Neuronal stem cell (in vitro differentiated cells): Measurements from ENCODE around the gene PKIB.

Source experiments
- DNase-seq: peaks from one replicate; pipeline ENCODE4 v3.0.0-alpha.2; 2013; ENCODE audit warnings: low spot score
- H2AFZ ChIP-seq: one replicate; pipeline ENCODE4 v1.6.1; 2013; ENCODE audit warnings: mild to moderate bottlenecking, low read length, inconsistent platforms
- H2AK5ac ChIP-seq: 2 replicates; pipeline ENCODE4 v1.6.1; 2013; ENCODE audit warnings: low read depth, mild to moderate bottlenecking, inconsistent platforms, low read length, moderate library complexity, mixed read lengths
- H2BK120ac ChIP-seq: 2 replicates; pipeline ENCODE4 v1.6.1; 2013; ENCODE audit warnings: low read depth, mild to moderate bottlenecking, inconsistent platforms, low read length, moderate library complexity, mixed read lengths
- H2BK12ac ChIP-seq: one replicate; pipeline ENCODE4 v1.6.1; 2013; ENCODE audit warnings: low read length, inconsistent platforms
- H2BK15ac ChIP-seq: 2 replicates; pipeline ENCODE4 v1.6.1; 2013; ENCODE audit warnings: mild to moderate bottlenecking, low read length, inconsistent platforms, mixed read lengths
- H2BK5ac ChIP-seq: one replicate; pipeline ENCODE4 v1.6.1; 2013; ENCODE audit warnings: inconsistent platforms, mild to moderate bottlenecking, low read length, moderate library complexity
- H3K14ac ChIP-seq: one replicate; pipeline ENCODE4 v1.6.1; 2013; ENCODE audit warnings: low read length, inconsistent platforms
- H3K18ac ChIP-seq: 2 replicates; pipeline ENCODE4 v1.6.1; 2013; ENCODE audit warnings: low read length, inconsistent platforms
- H3K23ac ChIP-seq: 2 replicates; pipeline ENCODE4 v1.6.1; 2013; ENCODE audit warnings: low read depth, mild to moderate bottlenecking, mixed read lengths, low read length, inconsistent platforms; ENCODE audit not compliant: poor library complexity
- H3K27ac ChIP-seq: replicated peaks from 3 replicates; pipeline ENCODE4 v1.5.1; 2013; ENCODE audit warnings: low read length, inconsistent platforms
- H3K27me3 ChIP-seq, 3 experiments: 2 replicates each; pipeline ENCODE4 v1.6.1; 2013; ENCODE audit warnings: low read length in 3 of 3, mild to moderate bottlenecking in 2 of 3, inconsistent platforms in 1 of 3, low read depth in 1 of 3, mixed read lengths in 1 of 3, moderate library complexity in 1 of 3; ENCODE audit not compliant: control insufficient read depth in 3 of 3, insufficient read depth in 3 of 3
- H3K36me3 ChIP-seq, 2 donors: replicated peaks in 1 of 2; 2 replicates each; pipeline ENCODE4 v1.6.1; 2013; ENCODE audit warnings: low read length in 2 of 2; ENCODE audit not compliant: control insufficient read depth in 2 of 2, insufficient read depth in 2 of 2
- H3K4ac ChIP-seq: 2 replicates; pipeline ENCODE4 v1.6.1; 2013; ENCODE audit warnings: inconsistent platforms, mild to moderate bottlenecking, low read length, moderate library complexity
- H3K4me1 ChIP-seq, 2 donors: 1 replicate in 1 of 2; 2 replicates in 1 of 2; pipeline ENCODE4 v1.6.1; 2013; ENCODE audit warnings: low read length in 2 of 2, low read depth in 1 of 2; ENCODE audit not compliant: control insufficient read depth in 2 of 2, insufficient read depth in 1 of 2
- H3K4me2 ChIP-seq: one replicate; pipeline ENCODE4 v1.6.1; 2013; ENCODE audit warnings: mild to moderate bottlenecking, low read length, inconsistent platforms; ENCODE audit not compliant: insufficient read depth, poor library complexity, severe bottlenecking
- H3K4me3 ChIP-seq, 2 donors: 2 replicates each; pipeline ENCODE4 v1.5.1; 2013; ENCODE audit warnings: low read length in 2 of 2, mild to moderate bottlenecking in 2 of 2, inconsistent platforms in 1 of 2, moderate library complexity in 1 of 2
- H3K79me1 ChIP-seq: one replicate; pipeline ENCODE4 v1.6.1; 2013; ENCODE audit warnings: low read depth, mild to moderate bottlenecking, inconsistent platforms, low read length, moderate library complexity
- H3K9ac ChIP-seq: one replicate; pipeline ENCODE4 v1.6.1; 2013; ENCODE audit warnings: mild to moderate bottlenecking, low read depth, low read length, inconsistent platforms; ENCODE audit not compliant: poor library complexity
- H3K9me3 ChIP-seq, 2 donors: replicated peaks in 1 of 2; 2 replicates each; pipeline versions ENCODE3 to v1.6.1; 2013; ENCODE audit warnings: low read length in 2 of 2, mild to moderate bottlenecking in 2 of 2, inconsistent platforms in 1 of 2, low read depth in 1 of 2, mixed read lengths in 1 of 2, moderate library complexity in 1 of 2; ENCODE audit not compliant: control insufficient read depth in 2 of 2, insufficient read depth in 1 of 2
- H4K8ac ChIP-seq: one replicate; pipeline ENCODE4 v1.6.1; 2013; ENCODE audit warnings: low read depth, mild to moderate bottlenecking, inconsistent platforms, low read length, moderate library complexity
- H4K91ac ChIP-seq: one replicate; pipeline ENCODE4 v1.6.1; 2013; ENCODE audit warnings: low read length, low read depth, mild to moderate bottlenecking, inconsistent platforms; ENCODE audit not compliant: poor library complexity
- WGBS, 2 donors: extraction: QIAGEN DNeasy Blood & Tissue Kit; methylation state at CpG; one replicate each; pipeline ENCODE4 v1.1.7; 2013; ENCODE audit warnings: missing lambda C conversion rate in 2 of 2, mixed read lengths in 1 of 2; ENCODE audit not compliant: insufficient read length in 2 of 2, insufficient replicate concordance in 1 of 2; ENCODE audit errors: extremely low coverage in 2 of 2; 5-methylcytosine and 5-hydroxymethylcytosine counted together

Gene PKIB

GRCh38 chr6:122571888-122572287, 38.3 kb upstream of the PKIB start:
- Histone ChIP-seq H2BK15ac (no peak overlapping the region), H3K18ac (no peak overlapping the region), H3K4ac (no peak overlapping the region), H3K79me1 (no peaks in the 10 kb centered on the region), H3K4me2 (no peak overlapping the region), H2BK12ac (no peak overlapping the region), H3K23ac (no peak overlapping the region), H4K91ac (no peak overlapping the region), H2AFZ (no peak overlapping the region), H3K4me3 (no peak overlapping the region), H2BK5ac (no peak overlapping the region), H3K9me3 (no peaks in the 10 kb centered on the region), H3K27ac (no peak overlapping the region), H2AK5ac (no peak overlapping the region), H3K9ac (no peak overlapping the region), H3K27me3 (no peaks in the 10 kb centered on the region), H3K14ac (no peak overlapping the region), H3K36me3 (no peaks in the 10 kb centered on the region), H4K8ac (no peak overlapping the region), H2BK120ac (no peak overlapping the region), H3K4me1 (no peaks in the 10 kb centered on the region)
- no CpG with 5 or more reads among the region's 2 CpGs for WGBS, 2 donors
- DNase-seq: no peak

- Histone ChIP-seq H3K36me3 (no peaks in the 10 kb centered on the region), H3K4me3 (no peak overlapping the region), H4K8ac (no peak overlapping the region), H3K4ac (no peak overlapping the region), H3K27ac (no peak overlapping the region), H2BK12ac (no peak overlapping the region), H3K27me3 (no peaks in the 10 kb centered on the region), H3K14ac (no peak overlapping the region), H4K91ac (no peak overlapping the region), H3K9ac (no peak overlapping the region), H3K18ac (no peak overlapping the region), H2BK5ac (no peak overlapping the region), H3K4me1 (no peaks in the 10 kb centered on the region), H2BK120ac (no peak overlapping the region), H3K23ac (no peak overlapping the region), H2AK5ac (no peak overlapping the region), H3K4me2 (no peak overlapping the region), H3K9me3 (no peaks in the 10 kb centered on the region), H3K79me1 (no peaks in the 10 kb centered on the region), H2AFZ (no peak overlapping the region), H2BK15ac (no peak overlapping the region)
- DNase-seq: no peak
- WGBS, 2 donors: no CpG with 5 or more reads among the region's 2 CpGs
Observed at GRCh38 chr6:122576888-122577287, 33.3 kb upstream of the PKIB start.

- H2BK120ac ChIP-seq: no peak overlapping the region
Observed at GRCh38 chr6:122578961-122579360, 31.2 kb upstream of the PKIB start.

GRCh38 chr6:122580737-122581136, 29.5 kb upstream of the PKIB start:
- Histone ChIP-seq H2BK5ac (no peak overlapping the region), H3K4ac (no peak overlapping the region)

More at GRCh38 chr6:122578961-122579360, 31.2 kb upstream of the PKIB start:
- Histone ChIP-seq H3K4me1 (no peaks in the 10 kb centered on the region), H4K8ac (no peak overlapping the region), H3K36me3 (no peaks in the 10 kb centered on the region), H3K9me3 (no peaks in the 10 kb centered on the region), H3K4me3 (no peak overlapping the region), H4K91ac (no peak overlapping the region), H2BK12ac (no peak overlapping the region), H3K27ac (no peak overlapping the region), H2BK5ac (no peak overlapping the region), H3K14ac (no peak overlapping the region), H3K4me2 (no peak overlapping the region), H3K79me1 (no peaks in the 10 kb centered on the region), H3K4ac (no peak overlapping the region), H2AFZ (no peak overlapping the region), H2AK5ac (no peak overlapping the region), H2BK15ac (no peak overlapping the region), H3K23ac (no peak overlapping the region), H3K27me3 (no peaks in the 10 kb centered on the region), H3K18ac (no peak overlapping the region), H3K9ac (no peak overlapping the region)
- WGBS, 2 donors: no CpG with 5 or more reads among the region's 1 CpG
- DNase-seq: no peak

More at GRCh38 chr6:122580737-122581136, 29.5 kb upstream of the PKIB start:
- H4K91ac ChIP-seq: no peak overlapping the region
- no peak overlapping the region for H3K4me2 ChIP-seq
- H2AFZ ChIP-seq: no peak overlapping the region
- H3K79me1 ChIP-seq: no peaks in the 10 kb centered on the region
- peaks cover 2% of the 10 kb centered on the region in 2 donors for H3K9me3 ChIP-seq
- H3K9ac ChIP-seq: no peak overlapping the region
- peaks cover 0 to 3% of the 10 kb centered on the region in 2 donors for H3K36me3 ChIP-seq
- H4K8ac ChIP-seq: no peak overlapping the region
- WGBS, 2 donors: no CpG with 5 or more reads among the region's 3 CpGs
- no peaks in the 10 kb centered on the region for H3K4me1 ChIP-seq
- no peak overlapping the region for H3K18ac ChIP-seq
- no peak overlapping the region for H2BK15ac ChIP-seq
- no peaks in the 10 kb centered on the region for H3K27me3 ChIP-seq
- no peak overlapping the region for H3K27ac ChIP-seq
- no peak for DNase-seq
- no peak overlapping the region for H2BK12ac ChIP-seq
- no peak overlapping the region for H2AK5ac ChIP-seq
- H3K23ac ChIP-seq: no peak overlapping the region
- no peak overlapping the region for H3K4me3 ChIP-seq
- H3K14ac ChIP-seq: no peak overlapping the region
- H2BK120ac ChIP-seq: no peak overlapping the region
